Peyer's patch (tissue), 4 donors: ENCODE results near the gene KYAT1. TPM values are rescaled to one million over a fixed set of nuclear protein-coding genes. Genes with fewer than 3 reads are reported as not detected.

ENCODE experiments used
- DNase-seq, 3 donors: peaks; one replicate each; pipeline ENCODE4 v3.0.0-alpha.2; 2017 to 2019
- H3K27ac ChIP-seq, 4 donors: fragments of 200-600 bp; sonication (generic); one replicate each; pipeline ENCODE4 v1.5.1; 2016 to 2019
- H3K27me3 ChIP-seq, 2 donors: fragments of 200-600 bp; sonication (generic); one replicate each; pipeline ENCODE4 v1.5.1; 2019
- H3K36me3 ChIP-seq, 3 donors: fragments of 200-600 bp; sonication (generic); one replicate each; pipeline ENCODE4 v1.5.1; 2016 to 2019
- H3K4me1 ChIP-seq, 4 donors: fragments of 200-600 bp; sonication (generic); one replicate each; pipeline ENCODE4 v1.5.1; 2016 to 2019
- H3K4me3 ChIP-seq, 4 donors: fragments of 200-600 bp; sonication (generic); 1 replicate in 3 of 4; 2 replicates in 1 of 4; pipeline ENCODE4 v1.5.1; 2016 to 2019; ENCODE audit warnings: mild to moderate bottlenecking in 1 of 4
- H3K9me3 ChIP-seq, 4 donors: fragments of 200-600 bp; sonication (generic); one replicate each; pipeline ENCODE4 v1.5.1; 2016 to 2019; ENCODE audit warnings: mild to moderate bottlenecking in 1 of 4
- POLR2A ChIP-seq, 2 donors: fragments of 450-650 bp; IDR thresholded peaks; one replicate each; pipeline ENCODE4 v1.5.1; 2017; ENCODE audit warnings: antibody characterized with exemption in 2 of 2, mild to moderate bottlenecking in 2 of 2, moderate library complexity in 2 of 2
- total RNA-seq, 4 donors: library from RNA; depleted of rRNA; stranded (reverse); fragments of >200 nt; gene quantifications; one replicate each; pipeline ENCODE4 v1.1.0, GENCODE V29; 2016
- TF ChIP-seq, protein P1 (sequence below), 6 experiments: fragments of 450-650 bp in 4 of 6; fragments of 200-600 bp in 2 of 6; sonication (generic) in 1 of 6; IDR thresholded peaks; one replicate each; pipeline ENCODE4 v1.5.1; 2017 to 2019; ENCODE audit warnings: antibody characterized with exemption in 6 of 6, mild to moderate bottlenecking in 3 of 6, moderate library complexity in 1 of 6

Gene KYAT1
- total RNA-seq, 4 donors from 2014 or later, result 4.6 to 14.9 (median 8.7) TPM

DNA sequence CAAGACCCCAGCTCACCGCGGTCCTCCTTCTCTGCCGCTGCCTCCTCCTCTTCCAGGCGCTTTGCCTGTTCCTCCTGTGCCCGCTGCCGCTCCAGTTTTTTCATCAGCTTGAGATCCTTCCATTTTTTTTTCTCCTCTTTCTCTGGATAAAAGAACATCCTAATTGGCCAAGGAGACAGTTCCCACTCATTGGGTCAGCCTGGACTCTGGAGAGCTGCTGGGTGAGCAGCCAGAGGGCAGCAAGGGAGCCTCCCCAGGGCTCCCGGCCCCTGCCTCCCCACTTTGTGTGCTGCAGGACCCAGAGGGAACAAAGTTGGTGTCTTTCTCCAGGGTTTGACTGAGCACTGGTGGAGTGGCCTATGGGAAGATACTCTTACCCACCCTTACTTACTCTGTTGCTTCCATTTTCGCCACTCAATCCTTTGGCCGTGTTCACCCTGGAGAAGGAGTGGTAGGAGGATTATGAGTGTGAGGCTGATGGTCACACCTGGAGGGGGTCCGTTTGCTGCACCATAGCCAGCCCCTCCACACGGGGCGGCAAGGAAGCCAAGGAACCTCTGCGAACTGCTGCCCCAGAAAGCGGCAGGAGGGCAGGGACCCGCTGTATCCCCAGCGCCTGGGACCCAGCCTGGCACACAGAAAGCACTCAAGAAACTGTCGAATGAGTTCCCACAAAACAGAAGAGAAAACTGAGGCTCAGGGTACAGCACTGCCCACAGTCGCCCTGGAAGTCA is 52.9 kb downstream of the KYAT1 start:
- peak overlapping the region; percentile 78 to 99 (median 88) for H3K4me3 ChIP-seq
- H3K27ac ChIP-seq, result peak overlapping the region; percentile 74 to 87 (median 74)

GRCh38 chr9:128828267-128828666 is 53.5 kb downstream of the KYAT1 start:
- Histone ChIP-seq H3K4me1 (peaks cover 0 to 13% (median 11%) of the 10 kb centered on the region in 4 donors), H3K36me3 (peaks cover 0 to 40% (median 0%) of the 10 kb centered on the region in 3 donors), H3K27me3 (no peaks in the 10 kb centered on the region), H3K4me3 (no peak overlapping the region), H3K9me3 (no peaks in the 10 kb centered on the region), H3K27ac (no peak overlapping the region)
- DNase-seq, result no peak
- TF ChIP-seq, protein P1, sequence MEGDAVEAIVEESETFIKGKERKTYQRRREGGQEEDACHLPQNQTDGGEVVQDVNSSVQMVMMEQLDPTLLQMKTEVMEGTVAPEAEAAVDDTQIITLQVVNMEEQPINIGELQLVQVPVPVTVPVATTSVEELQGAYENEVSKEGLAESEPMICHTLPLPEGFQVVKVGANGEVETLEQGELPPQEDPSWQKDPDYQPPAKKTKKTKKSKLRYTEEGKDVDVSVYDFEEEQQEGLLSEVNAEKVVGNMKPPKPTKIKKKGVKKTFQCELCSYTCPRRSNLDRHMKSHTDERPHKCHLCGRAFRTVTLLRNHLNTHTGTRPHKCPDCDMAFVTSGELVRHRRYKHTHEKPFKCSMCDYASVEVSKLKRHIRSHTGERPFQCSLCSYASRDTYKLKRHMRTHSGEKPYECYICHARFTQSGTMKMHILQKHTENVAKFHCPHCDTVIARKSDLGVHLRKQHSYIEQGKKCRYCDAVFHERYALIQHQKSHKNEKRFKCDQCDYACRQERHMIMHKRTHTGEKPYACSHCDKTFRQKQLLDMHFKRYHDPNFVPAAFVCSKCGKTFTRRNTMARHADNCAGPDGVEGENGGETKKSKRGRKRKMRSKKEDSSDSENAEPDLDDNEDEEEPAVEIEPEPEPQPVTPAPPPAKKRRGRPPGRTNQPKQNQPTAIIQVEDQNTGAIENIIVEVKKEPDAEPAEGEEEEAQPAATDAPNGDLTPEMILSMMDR (IDR thresholded peaks at IDR 0.05), result no peak
- no peak for TF ChIP-seq POLR2A (IDR thresholded peaks at IDR 0.05)

More for the DNA sequence above, 52.9 kb downstream of the KYAT1 start:
- Histone ChIP-seq H3K4me1 (peaks cover 0 to 13% (median 11%) of the 10 kb centered on the region in 4 donors), H3K36me3 (peaks cover 0 to 34% (median 0%) of the 10 kb centered on the region in 3 donors), H3K27me3 (no peaks in the 10 kb centered on the region), H3K9me3 (no peaks in the 10 kb centered on the region)
- TF ChIP-seq, protein P1 (IDR thresholded peaks at IDR 0.05), result no peak
- no peak for TF ChIP-seq POLR2A (IDR thresholded peaks at IDR 0.05)
- DNase-seq, result no peak

- Histone ChIP-seq H3K36me3 (peaks cover 0 to 61% (median 0%) of the 10 kb centered on the region in 3 donors), H3K9me3 (no peaks in the 10 kb centered on the region), H3K4me3 (no peak overlapping the region), H3K4me1 (peaks cover 0 to 13% (median 11%) of the 10 kb centered on the region in 4 donors), H3K27me3 (no peaks in the 10 kb centered on the region), H3K27ac (no peak overlapping the region)
- DNase-seq, result no peak
- TF ChIP-seq POLR2A (IDR thresholded peaks at IDR 0.05), result no peak
- TF ChIP-seq, protein P1 (IDR thresholded peaks at IDR 0.05), result no peak
These were observed 55.6 kb downstream of the KYAT1 start for GRCh38 chr9:128825923-128826700.

GRCh38 chr9:128824911-128825310 is 56.8 kb downstream of the KYAT1 start:
- no peak for DNase-seq
- H3K9me3 ChIP-seq, result no peaks in the 10 kb centered on the region
- H3K4me1 ChIP-seq, result peaks cover 0 to 15% (median 7%) of the 10 kb centered on the region in 4 donors
- TF ChIP-seq, protein P1 (IDR thresholded peaks at IDR 0.05), result no peak
- no peak for TF ChIP-seq POLR2A (IDR thresholded peaks at IDR 0.05)
- no peak overlapping the region for H3K27ac ChIP-seq
- peaks cover 0 to 66% (median 0%) of the 10 kb centered on the region in 3 donors for H3K36me3 ChIP-seq
- no peaks in the 10 kb centered on the region for H3K27me3 ChIP-seq
- no peak overlapping the region for H3K4me3 ChIP-seq

DNA sequence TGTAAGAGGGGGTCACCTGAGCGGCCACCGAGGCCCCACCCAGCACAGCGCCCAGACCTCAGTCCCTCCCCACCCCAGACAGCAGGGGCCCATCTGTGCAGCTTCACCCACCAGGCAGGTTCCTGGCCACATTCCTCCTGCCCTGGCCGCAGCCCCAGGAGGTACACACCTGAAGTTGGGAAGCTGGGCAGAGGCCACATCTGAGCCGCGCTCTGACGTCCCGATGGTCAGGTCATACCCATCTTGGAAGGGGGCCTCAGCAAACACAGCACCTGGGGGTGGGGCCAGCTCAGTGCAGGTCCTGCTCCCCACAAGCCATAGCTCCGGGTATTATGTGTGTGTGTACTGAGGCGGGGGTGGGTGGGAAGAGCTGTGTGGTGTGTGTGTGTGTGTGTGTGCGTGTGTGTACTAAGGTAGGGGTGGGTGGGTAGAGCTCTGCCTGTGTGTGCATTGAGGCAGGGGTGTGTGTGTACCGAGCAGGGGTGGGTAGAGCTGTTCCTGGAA is 57.8 kb downstream of the KYAT1 start:
- Histone ChIP-seq H3K4me1 (peaks cover 4 to 22% (median 11%) of the 10 kb centered on the region in 4 donors), H3K27ac (no peak overlapping the region), H3K9me3 (no peaks in the 10 kb centered on the region), H3K36me3 (peaks cover 0 to 66% (median 0%) of the 10 kb centered on the region in 3 donors), H3K4me3 (no peak overlapping the region), H3K27me3 (no peaks in the 10 kb centered on the region)
- TF ChIP-seq POLR2A (IDR thresholded peaks at IDR 0.05), result no peak
- TF ChIP-seq, protein P1 (IDR thresholded peaks at IDR 0.05), result no peak
- DNase-seq, result no peak
